ENCODE measurements around the gene GTF2F2. TPM values are rescaled to one million over a fixed set of nuclear protein-coding genes. Genes with fewer than 3 reads are reported as not detected.

Gene GTF2F2
- total RNA-seq, 1 experiment from 2014 or later: 28.1 TPM

- POLR2A ChIA-PET: interaction anchor here (0.5 to 4.8 kb wide), 2 partner anchors 8 to 95 kb away, joined by 3 to 26 read pairs; partner anchors contain the start of gene TPT1
- peaks cover 12% of the 10 kb centered on the region for H3K36me3 ChIP-seq (ENCODE audit: control insufficient read depth, insufficient read depth, low read length)
- H3K27me3 ChIP-seq (replicated peaks; ENCODE audit: control insufficient read depth, insufficient read depth, low read length): no peaks in the 10 kb centered on the region
- H3K4me3 ChIP-seq (ENCODE audit: low read depth, low read length): no peak overlapping the region
- CTCF ChIA-PET: interaction anchor here (0.6 kb wide), 1 partner anchor 245 kb away, joined by 3 read pairs; no protein-coding TSS in a partner anchor
- peaks cover 100% of the 10 kb centered on the region for H3K36me3 Mint-ChIP-seq (ENCODE audit: insufficient read depth, unreplicated experiment)
- no peak for DNase-seq
- no peak for TF ChIP-seq CTCF (IDR thresholded peaks at IDR 0.05; ENCODE audit: insufficient read depth in 1 of 2, low read depth in 1 of 2, low read length in 1 of 2, severe bottlenecking in 1 of 2, unreplicated experiment in 1 of 2)
- H3K9me3 ChIP-seq: no peaks in the 10 kb centered on the region
- H3K27me3 Mint-ChIP-seq (ENCODE audit: insufficient read depth, unreplicated experiment): no peaks in the 10 kb centered on the region
- no peaks in the 10 kb centered on the region for H3K9me3 Mint-ChIP-seq (ENCODE audit: unreplicated experiment)
- peaks cover 54% of the 10 kb centered on the region for H3K4me1 Mint-ChIP-seq (ENCODE audit: low read depth, unreplicated experiment)
- H3K27ac Mint-ChIP-seq (ENCODE audit: unreplicated experiment): peak overlapping the region; percentile 1
- peaks cover 52% of the 10 kb centered on the region for H3K4me1 ChIP-seq
- intact Hi-C loops (cut with micrococcal nuclease; ENCODE audit: unreplicated experiment): no loop called here
- H3K4me3 Mint-ChIP-seq (ENCODE audit: unreplicated experiment): no peak overlapping the region
- BruUV-seq (replicated peaks): no TSS peak
Observed at GRCh38 chr13:45333251-45333976, 213.1 kb downstream of the GTF2F2 start.

Other genes starting within 250 kb of the GTF2F2 start
- gene NUFIP1, start 131.0 kb upstream of the GTF2F2 start, total RNA-seq (2022): 15.2 and 15.4 TPM in 2 replicates
- gene GPALPP1, start 131.0 kb upstream of the GTF2F2 start, total RNA-seq (2022): 32.2 and 36.2 TPM in 2 replicates
- not detected in 2 replicates for gene KCTD4, start 80.5 kb downstream of the GTF2F2 start, total RNA-seq (2022)
- gene TPT1, start 220.7 kb downstream of the GTF2F2 start, total RNA-seq (2022): 3,524 and 3,611 TPM in 2 replicates

All from Caco-2 (cell line).